C4-2B (cell line): Measurements from ENCODE around the gene RNF213.

ENCODE experiments used
- CTCF ChIP-seq: fragments of 450-650 bp; conservative IDR thresholded peaks from 2 replicates; pipeline ENCODE4 v1.5.1; 2017; ENCODE audit warnings: mild to moderate bottlenecking
- ZFX ChIP-seq: fragments of 450-650 bp; IDR thresholded peaks from 2 replicates; pipeline ENCODE4 v1.6.1; 2017

DNA sequence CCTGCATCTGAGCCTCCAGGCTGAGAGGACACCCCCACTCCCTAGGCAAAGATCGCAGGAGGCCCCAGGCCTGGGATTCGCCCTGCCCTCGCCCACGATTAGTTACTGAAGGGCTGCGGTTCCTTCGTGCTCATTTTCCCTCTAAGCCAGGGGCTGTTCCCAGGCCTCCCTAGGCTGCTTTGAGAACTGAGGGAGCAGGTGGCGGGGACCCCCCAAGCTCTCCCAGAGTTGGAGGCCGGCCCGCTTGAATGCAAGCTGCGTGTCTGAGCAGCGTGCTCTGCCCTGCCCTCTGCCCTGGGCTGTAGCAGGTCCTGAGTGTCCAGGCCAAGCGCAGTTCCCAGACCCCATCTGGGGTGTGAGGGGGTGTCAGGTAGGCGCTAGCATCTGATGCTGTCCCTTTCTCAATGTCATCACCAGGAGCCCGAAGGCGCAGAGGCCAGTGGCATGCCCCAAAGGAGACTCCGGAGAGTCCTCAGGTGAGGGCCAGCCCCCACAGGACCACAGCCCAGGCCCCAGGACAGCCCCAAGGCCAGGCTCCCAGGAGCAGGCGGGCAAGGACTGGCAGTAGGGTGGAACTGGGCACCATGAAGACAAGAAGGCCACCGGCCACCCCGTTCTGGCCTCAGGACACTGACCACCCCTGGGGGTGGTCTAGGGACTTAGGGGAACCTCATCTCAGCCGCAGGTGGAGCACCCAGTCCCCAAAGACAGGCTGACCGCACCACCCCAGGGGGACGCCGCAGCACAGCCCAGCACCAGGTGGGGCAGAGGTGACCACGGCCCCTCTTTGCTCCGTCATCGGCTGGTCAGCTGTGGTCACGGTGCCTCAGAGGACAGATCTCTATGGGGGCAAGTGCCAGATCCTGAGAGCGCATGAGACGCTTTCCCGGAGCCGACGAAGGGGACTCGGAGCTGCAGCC, 169.0 kb downstream of the RNF213 start:
- TF ChIP-seq CTCF (no peak), ZFX (no peak)
